Measurements from ENCODE around the gene TMEM163. TPM values are rescaled to one million over a fixed set of nuclear protein-coding genes. Genes with fewer than 3 reads are reported as not detected.

The TMEM163 gene
- polyA plus RNA-seq, 1 experiment, result not detected

DNA sequence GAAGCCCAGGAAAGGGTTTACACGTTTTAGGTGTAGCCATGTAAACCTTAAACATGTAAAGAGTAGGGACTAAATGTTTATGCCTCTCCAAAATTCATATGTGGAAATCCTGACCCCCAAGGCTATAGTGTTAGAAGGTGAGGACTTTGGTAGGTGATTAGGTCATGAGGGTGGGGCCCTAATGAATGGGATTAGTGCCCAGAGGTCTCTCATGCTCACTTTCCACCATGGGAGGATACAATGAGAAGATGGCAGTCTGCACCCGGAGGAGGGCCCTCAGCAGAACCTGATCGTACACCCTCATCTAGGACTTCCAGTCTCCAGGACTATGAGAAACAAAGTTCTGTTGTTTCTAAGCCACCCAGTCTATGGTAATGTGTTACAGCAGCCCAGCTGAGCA is 119.6 kb downstream of the TMEM163 start:
- no peak for DNase-seq (ENCODE audit: low read depth, low spot score)
- POLR2A ChIA-PET, result no interaction called here
- no peak overlapping the region for H3K4me3 ChIP-seq (ENCODE audit: low read depth, low read length)
- TF ChIP-seq, protein P1, sequence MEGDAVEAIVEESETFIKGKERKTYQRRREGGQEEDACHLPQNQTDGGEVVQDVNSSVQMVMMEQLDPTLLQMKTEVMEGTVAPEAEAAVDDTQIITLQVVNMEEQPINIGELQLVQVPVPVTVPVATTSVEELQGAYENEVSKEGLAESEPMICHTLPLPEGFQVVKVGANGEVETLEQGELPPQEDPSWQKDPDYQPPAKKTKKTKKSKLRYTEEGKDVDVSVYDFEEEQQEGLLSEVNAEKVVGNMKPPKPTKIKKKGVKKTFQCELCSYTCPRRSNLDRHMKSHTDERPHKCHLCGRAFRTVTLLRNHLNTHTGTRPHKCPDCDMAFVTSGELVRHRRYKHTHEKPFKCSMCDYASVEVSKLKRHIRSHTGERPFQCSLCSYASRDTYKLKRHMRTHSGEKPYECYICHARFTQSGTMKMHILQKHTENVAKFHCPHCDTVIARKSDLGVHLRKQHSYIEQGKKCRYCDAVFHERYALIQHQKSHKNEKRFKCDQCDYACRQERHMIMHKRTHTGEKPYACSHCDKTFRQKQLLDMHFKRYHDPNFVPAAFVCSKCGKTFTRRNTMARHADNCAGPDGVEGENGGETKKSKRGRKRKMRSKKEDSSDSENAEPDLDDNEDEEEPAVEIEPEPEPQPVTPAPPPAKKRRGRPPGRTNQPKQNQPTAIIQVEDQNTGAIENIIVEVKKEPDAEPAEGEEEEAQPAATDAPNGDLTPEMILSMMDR (IDR thresholded peaks at IDR 0.05; ENCODE audit: low read depth, low read length), result no peak
- no peaks in the 10 kb centered on the region for H3K9me3 ChIP-seq (ENCODE audit: control insufficient read depth, insufficient read depth, low read length)
- CTCF ChIA-PET, result interaction anchor here (0.6 kb wide), 1 partner anchor 164 kb away, joined by 3 read pairs; no protein-coding TSS in a partner anchor
- no peak overlapping the region for H3K27ac ChIP-seq (ENCODE audit: low read depth, low read length)
- H3K27me3 ChIP-seq (ENCODE audit: control insufficient read depth, insufficient read depth, low read length), result no peaks in the 10 kb centered on the region

DNA sequence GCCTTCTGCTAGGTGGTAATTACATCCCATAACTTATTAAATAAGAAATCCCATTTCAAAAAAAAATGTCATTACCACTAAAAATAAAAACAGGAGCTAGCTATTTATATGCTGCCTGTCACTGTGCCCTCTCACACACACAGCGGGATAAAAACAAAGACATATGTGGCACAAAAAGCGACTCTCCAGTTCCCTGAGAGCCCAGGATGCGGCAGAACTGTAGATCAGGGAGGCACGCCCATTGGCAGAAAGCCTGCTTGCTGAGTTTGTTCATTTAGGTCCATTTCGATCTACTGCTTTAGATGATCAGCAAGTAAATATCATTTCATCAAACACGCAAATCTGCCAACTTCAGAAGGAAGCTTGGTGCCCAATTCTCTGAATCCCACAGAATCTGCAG is 124.4 kb downstream of the TMEM163 start:
- CTCF ChIA-PET, result no interaction called here
- POLR2A ChIA-PET, result no interaction called here

DNA sequence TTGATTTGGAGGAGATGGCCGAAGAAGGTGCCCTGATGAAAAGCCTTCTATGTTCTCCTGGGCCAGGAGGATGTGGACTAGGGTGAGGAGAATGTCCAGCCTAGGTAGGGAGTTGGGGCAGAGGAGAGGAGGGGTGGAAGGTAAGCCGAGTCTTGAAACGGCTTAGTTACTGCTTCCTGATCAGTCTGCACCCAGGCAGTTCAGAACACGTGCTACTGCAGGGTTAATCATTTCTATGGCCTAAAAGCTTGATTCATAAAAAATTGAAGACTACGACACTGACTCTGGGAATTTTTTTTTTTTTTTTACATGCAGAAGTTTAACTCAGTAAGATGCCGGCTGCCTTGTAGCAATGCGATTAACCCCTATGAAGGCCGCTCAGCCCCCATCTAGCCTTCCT is 125.3 kb downstream of the TMEM163 start:
- Histone ChIP-seq H3K4me3 (ENCODE audit: low read depth, low read length) (no peak overlapping the region), H3K27ac (ENCODE audit: low read depth, low read length) (no peak overlapping the region), H3K27me3 (ENCODE audit: control insufficient read depth, insufficient read depth, low read length) (no peaks in the 10 kb centered on the region), H3K9me3 (ENCODE audit: control insufficient read depth, insufficient read depth, low read length) (no peaks in the 10 kb centered on the region)
- ChIA-PET CTCF (no interaction called here), POLR2A (no interaction called here)
- no peak for DNase-seq (ENCODE audit: low read depth, low spot score)
- TF ChIP-seq, protein P1 (IDR thresholded peaks at IDR 0.05; ENCODE audit: low read depth, low read length), result no peak

More for the DNA sequence above, 124.4 kb downstream of the TMEM163 start:
- no peak overlapping the region for H3K27ac ChIP-seq (ENCODE audit: low read depth, low read length)
- no peak overlapping the region for H3K4me3 ChIP-seq (ENCODE audit: low read depth, low read length)
- H3K9me3 ChIP-seq (ENCODE audit: control insufficient read depth, insufficient read depth, low read length), result no peaks in the 10 kb centered on the region
- TF ChIP-seq, protein P1 (IDR thresholded peaks at IDR 0.05; ENCODE audit: low read depth, low read length), result no peak
- H3K27me3 ChIP-seq (ENCODE audit: control insufficient read depth, insufficient read depth, low read length), result no peaks in the 10 kb centered on the region
- no peak for DNase-seq (ENCODE audit: low read depth, low spot score)

DNA sequence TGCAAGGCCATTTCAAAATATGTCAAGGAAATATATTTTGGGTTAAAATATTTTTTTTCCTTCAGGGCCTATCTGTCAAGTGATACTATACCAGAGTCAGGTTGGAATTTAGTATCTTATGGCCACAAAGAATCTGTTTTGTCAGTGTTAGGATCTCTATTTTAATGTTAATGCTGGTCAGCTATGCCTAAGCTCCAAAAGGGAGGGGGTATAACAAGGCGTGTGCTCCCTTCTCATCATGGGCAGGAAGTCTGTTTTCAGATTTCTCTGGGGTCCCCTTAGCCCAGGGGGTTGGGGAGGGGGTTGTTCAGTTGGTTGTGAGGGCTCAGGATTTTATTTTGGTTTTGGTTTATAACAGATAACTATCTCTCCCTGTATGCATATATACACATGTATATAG is 126.4 kb downstream of the TMEM163 start:
- no peak overlapping the region for H3K27ac ChIP-seq (ENCODE audit: low read depth, low read length)
- no peaks in the 10 kb centered on the region for H3K27me3 ChIP-seq (ENCODE audit: control insufficient read depth, insufficient read depth, low read length)
- TF ChIP-seq, protein P1 (IDR thresholded peaks at IDR 0.05; ENCODE audit: low read depth, low read length), result no peak
- no peak overlapping the region for H3K4me3 ChIP-seq (ENCODE audit: low read depth, low read length)
- DNase-seq (ENCODE audit: low read depth, low spot score), result no peak
- no peaks in the 10 kb centered on the region for H3K9me3 ChIP-seq (ENCODE audit: control insufficient read depth, insufficient read depth, low read length)
- CTCF ChIA-PET, result no interaction called here
- POLR2A ChIA-PET, result no interaction called here

DNA sequence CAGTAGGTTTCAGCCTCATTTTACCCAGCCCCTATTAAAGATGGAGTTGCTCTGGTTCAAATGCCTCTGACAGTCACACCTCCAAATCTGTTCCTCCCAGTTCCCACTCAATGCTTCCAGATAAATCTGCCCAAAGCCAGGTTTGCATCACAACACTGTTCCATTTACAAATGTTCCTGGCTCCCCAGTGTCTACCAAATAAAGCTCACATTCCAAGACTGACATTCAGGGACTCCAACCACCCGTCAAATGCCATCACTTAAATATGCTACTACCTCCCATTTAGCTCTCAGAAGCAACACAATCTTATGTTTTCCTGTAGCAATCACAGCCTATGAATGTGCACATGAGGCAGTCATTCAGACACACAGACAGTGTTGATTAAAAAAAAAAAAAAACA is 127.3 kb downstream of the TMEM163 start:
- DNase-seq (ENCODE audit: low read depth, low spot score), result no peak
- no peaks in the 10 kb centered on the region for H3K9me3 ChIP-seq (ENCODE audit: control insufficient read depth, insufficient read depth, low read length)
- H3K27me3 ChIP-seq (ENCODE audit: control insufficient read depth, insufficient read depth, low read length), result no peaks in the 10 kb centered on the region
- TF ChIP-seq, protein P1 (IDR thresholded peaks at IDR 0.05; ENCODE audit: low read depth, low read length), result no peak
- POLR2A ChIA-PET, result no interaction called here
- H3K27ac ChIP-seq (ENCODE audit: low read depth, low read length), result no peak overlapping the region
- H3K4me3 ChIP-seq (ENCODE audit: low read depth, low read length), result no peak overlapping the region
- CTCF ChIA-PET, result no interaction called here
